K562 (cell line): ENCODE measurements around the gene DST. TPM values are rescaled to one million over a fixed set of nuclear protein-coding genes. Genes with fewer than 3 reads are reported as not detected.
A peak's percentile ranks its signal among the peaks of the same experiment; 100 is the strongest.

Experiments
- ATAC-seq: fragments of 200-7000 bp; cut with Tn5 transposase; 3 replicates; pipeline ENCODE4 v1.9.1; 2020; ENCODE audit warnings: moderate library complexity
- BruUV-seq: library from RNA; stranded (reverse); fragments of 400-500 nt; replicated peaks from 2 replicates; lab custom pipeline; 2021; lab: Mats Ljungman, UMichigan
- CTCF ChIA-PET: fragments of 300-600 bp; formaldehyde crosslinking; extraction: SDS; loops from one replicate; lab custom pipeline; 2021; ENCODE audit warnings: low intra/inter-chr PET ratio; lab: Yijun Ruan, JAX
- POLR2A ChIA-PET: fragments of 300-600, 350-650 bp; sonication (Branson Sonifier 250); formaldehyde crosslinking; extraction: SDS; loops from one replicate; lab custom pipeline; 2021; ENCODE audit warnings: antibody characterized with exemption, inconsistent platforms; lab: Yijun Ruan, JAX
- DNase-seq, 4 experiments: peaks; one replicate each; pipeline versions ENCODE4 v3.0.0 to v3.0.0-alpha.2; 2011 to 2018; ENCODE audit warnings: low spot score in 3 of 4, mixed read lengths in 3 of 4; ENCODE audit errors: extremely low read depth in 1 of 4
- FAIRE-seq: peaks from 2 replicates; lab custom pipeline; 2011; peaks lifted over from hg19 to GRCh38; lab: Jason Lieb, UNC
- H2AFZ ChIP-seq: 2 replicates; pipeline ENCODE4 v1.6.0; 2011; ENCODE audit warnings: low read depth, low read length, control low read depth, inconsistent platforms
- H3K27ac ChIP-seq: fragments of 200-600 bp; 3 replicates; pipeline ENCODE4 v1.8.0; 2011; ENCODE audit warnings: low read depth, mild to moderate bottlenecking, control low read depth, inconsistent platforms, low read length, moderate library complexity, mixed read lengths; ENCODE audit errors: extremely low read depth
- H3K27me3 ChIP-seq, 2 experiments: fragments of 300-600 bp in 1 of 2; 2 replicates in 1 of 2; 3 replicates in 1 of 2; pipeline versions ENCODE4 v1.6.0 to v1.8.0; 2011; ENCODE audit warnings: inconsistent platforms in 2 of 2, low read length in 2 of 2, mild to moderate bottlenecking in 1 of 2, mixed read lengths in 1 of 2, moderate library complexity in 1 of 2; ENCODE audit not compliant: control insufficient read depth in 2 of 2, insufficient read depth in 2 of 2
- H3K36me3 ChIP-seq: fragments of 300-600 bp; 3 replicates; pipeline ENCODE4 v1.8.0; 2011; ENCODE audit warnings: mild to moderate bottlenecking, low read length, inconsistent platforms; ENCODE audit not compliant: control insufficient read depth, insufficient read depth
- H3K4me1 ChIP-seq, 2 experiments: fragments of 200-600 bp in 1 of 2; replicated peaks in 1 of 2; 2 replicates in 1 of 2; 3 replicates in 1 of 2; pipeline versions ENCODE4 v1.5.1 to v1.8.0; 2011; ENCODE audit warnings: inconsistent platforms in 2 of 2, low read length in 2 of 2, mild to moderate bottlenecking in 1 of 2, mixed read lengths in 1 of 2, moderate library complexity in 1 of 2; ENCODE audit not compliant: control insufficient read depth in 2 of 2, insufficient read depth in 2 of 2
- H3K4me2 ChIP-seq: 2 replicates; pipeline ENCODE4 v1.6.1; 2011; ENCODE audit warnings: low read length, control low read depth, inconsistent platforms, mixed read lengths; ENCODE audit not compliant: insufficient read depth
- H3K4me3 ChIP-seq: fragments of 200-600 bp; sonication (generic), shearing (Covaris generic); 2 replicates; pipeline ENCODE4 v1.5.1; 2016; ENCODE audit warnings: control low read depth, inconsistent platforms
- H3K79me2 ChIP-seq: fragments of 200-600 bp; 3 replicates; pipeline ENCODE4 v1.8.0; 2011; ENCODE audit warnings: low read length, inconsistent platforms; ENCODE audit not compliant: control insufficient read depth, insufficient read depth
- H3K9ac ChIP-seq, 2 experiments: 2 replicates each; pipeline versions ENCODE4 v1.6.0 to v1.6.1; 2011; ENCODE audit warnings: low read depth in 2 of 2, low read length in 2 of 2, control low read depth in 1 of 2, inconsistent platforms in 1 of 2, mild to moderate bottlenecking in 1 of 2, mixed read lengths in 1 of 2; ENCODE audit not compliant: insufficient read depth in 1 of 2
- H3K9me1 ChIP-seq: one replicate; pipeline ENCODE4 v1.6.0; 2011; ENCODE audit warnings: inconsistent platforms, mild to moderate bottlenecking, low read length, moderate library complexity; ENCODE audit not compliant: control insufficient read depth, insufficient read depth
- H3K9me3 ChIP-seq: replicated peaks from 2 replicates; pipeline ENCODE4 v1.5.1; 2011; ENCODE audit warnings: low read depth, low read length, inconsistent platforms; ENCODE audit not compliant: control insufficient read depth, insufficient read depth
- H4K20me1 ChIP-seq: replicated peaks from 2 replicates; pipeline ENCODE4 v1.6.1; 2011; ENCODE audit warnings: low read length, inconsistent platforms, mixed read lengths; ENCODE audit not compliant: control insufficient read depth, insufficient read depth
- CBX8 ChIP-seq: fragments of 200-600 bp; sonication (generic); IDR thresholded peaks from 2 replicates; pipeline ENCODE4 v1.6.1; 2012; ENCODE audit warnings: borderline replicate concordance, mixed run types, low read depth, mild to moderate bottlenecking, moderate library complexity, mixed read lengths, low read length, control low read depth, inconsistent platforms; ENCODE audit not compliant: poor library complexity, severe bottlenecking; ENCODE audit errors: extremely low read depth
- DEAF1 ChIP-seq: fragments of 450-650 bp; formaldehyde crosslinking; IDR thresholded peaks from 2 replicates; pipeline ENCODE4 v1.4.0; 2020; ENCODE audit warnings: mild to moderate bottlenecking, moderate library complexity
- EHMT2 ChIP-seq: fragments of 450-650 bp; IDR thresholded peaks from 2 replicates; pipeline ENCODE4 v1.6.1; 2018; ENCODE audit warnings: antibody characterized with exemption
- RBFOX2 ChIP-seq: fragments of 200-400 bp; formaldehyde crosslinking; IDR thresholded peaks from 2 replicates; pipeline ENCODE4 v1.6.1; 2017; ENCODE audit warnings: low read depth, mild to moderate bottlenecking, low read length, moderate library complexity
- RHOXF2B ChIP-seq: fragments of 250-450 bp; sonication (Bioruptor Pico); conservative IDR thresholded peaks from 2 replicates; pipeline ENCODE4 v1.5.1; 2021
- TEAD2 ChIP-seq: fragments of 450-650 bp; IDR thresholded peaks from 2 replicates; pipeline ENCODE4 v1.6.1; 2016; ENCODE audit warnings: missing genetic modification characterization, control low read depth, missing compliant biosample characterization
- ZBTB2 ChIP-seq: fragments of 450-650 bp; IDR thresholded peaks from 2 replicates; pipeline ENCODE4 v1.6.1; 2016; ENCODE audit warnings: antibody characterized with exemption
- ZNF717 ChIP-seq: fragments of 250-450 bp; sonication (Bioruptor Pico); IDR thresholded peaks from 2 replicates; pipeline ENCODE4 v1.5.0; 2021
- ZNF75A ChIP-seq: fragments of 450-650 bp; formaldehyde crosslinking; IDR thresholded peaks from 2 replicates; pipeline ENCODE4 v1.4.0; 2020; ENCODE audit warnings: mild to moderate bottlenecking
- WGBS: fragments of 100-300 bp; shearing (Covaris generic); methylation state at CpG from one replicate; pipeline ENCODE4 v1.1.6; 2016; ENCODE audit warnings: low coverage, mixed read lengths; ENCODE audit not compliant: insufficient coverage; ENCODE audit errors: missing lambda C conversion rate; 5-methylcytosine and 5-hydroxymethylcytosine counted together
- in situ Hi-C: fragments of 300-500 bp; cut with MboI; formaldehyde crosslinking; loops from 4 replicates; pipeline ENCODE4 v1.15.0; 2018; ENCODE audit warnings: inconsistent platforms, mixed read lengths
- intact Hi-C: fragments of 100-400 bp; cut with micrococcal nuclease; formaldehyde crosslinking; loops from 2 replicates; pipeline ENCODE4 v1.14.2; 2022
- polyA plus RNA-seq, 8 experiments: library from polyadenylated mRNA; depleted of rRNA in 4 of 8; stranded (reverse) in 5 of 8; unstranded in 3 of 8; fragments of >200 nt; fragmentation: Nextera tagmentation in 2 of 8; fragmentation: Illumina TruSeq in 1 of 8; extraction: Ambion mirVana in 2 of 8; extraction: Trizol in 1 of 8; gene quantifications; 2 replicates each; pipeline versions ENCODE4 v1.2.1 to v1.2.3, GENCODE V29; 2011 to 2014; ENCODE audit warnings: inconsistent platforms in 1 of 8, missing spikeins in 1 of 8
- total RNA-seq, 7 experiments: library from RNA; depleted of rRNA in 6 of 7; stranded (reverse); fragments of >200 nt in 6 of 7; fragmentation: Illumina TruSeq in 2 of 7; extraction: Trizol in 2 of 7; gene quantifications; 2 replicates each; pipeline versions ENCODE4 v1.2.1 to v1.2.3, GENCODE V29; 2011 to 2021; ENCODE audit warnings: low replicate concordance in 1 of 7

The DST gene
- total and polyA plus RNA-seq, 9 of the 15 experiments (the other 6 are each of a cell fraction or from before 2014, with no cell fraction given) = 5.2 to 21.9 (median 13.3) TPM

- Histone ChIP-seq H3K4me1 (no peaks in the 10 kb centered on the region), H3K79me2 (no peaks in the 10 kb centered on the region), H3K9me1 (no peaks in the 10 kb centered on the region), H3K27me3 (no peaks in the 10 kb centered on the region), H3K9ac (no peak overlapping the region), H3K27ac (no peak overlapping the region), H2AFZ (no peak overlapping the region), H3K9me3 (no peaks in the 10 kb centered on the region), H3K4me3 (no peak overlapping the region), H3K4me2 (no peak overlapping the region), H4K20me1 (no peaks in the 10 kb centered on the region), H3K36me3 (no peaks in the 10 kb centered on the region)
- FAIRE-seq (no peak), DNase-seq (no peak), ATAC-seq (no peak)
- no TSS peak for BruUV-seq
- WGBS = 3% methylated on average over 6 of the region's 6 CpGs
- CTCF ChIA-PET = no interaction called here
- TF ChIP-seq EHMT2 = no peak
- TF ChIP-seq CBX8 = no peak
- no peak for TF ChIP-seq DEAF1 (CRISPR knock-in tag)
- no peak for TF ChIP-seq RBFOX2
- no peak for TF ChIP-seq ZBTB2
- TF ChIP-seq ZNF75A (CRISPR knock-in tag) = peak; percentile 67; the same call in 1 of the 2 replicates
- no peak for TF ChIP-seq RHOXF2B (CRISPR knock-in tag)
- TF ChIP-seq ZNF717 (CRISPR knock-in tag) = no peak
- TF ChIP-seq TEAD2 = no peak
- POLR2A ChIA-PET = interaction anchor here (0.6 to 1.6 kb wide), 4 partner anchors 13 to 960 kb away, joined by 3 read pairs; no protein-coding TSS in a partner anchor
- in situ Hi-C loops (no loop called here), intact Hi-C loops (no loop called here)
These were observed 29.3 kb downstream of the DST start for GRCh38 chr6:56613247-56613851.
